Panc1 (cell line): ENCODE measurements around the gene TTC5. TPM values are rescaled to one million over a fixed set of nuclear protein-coding genes. Genes with fewer than 3 reads are reported as not detected.
"Not testable (repeated sequence)": the region's sequence is repeated elsewhere in the genome, so short reads cannot be mapped to it uniquely, and the experiment has no call there.

Source experiments
- ATAC-seq: fragments of 200-7000 bp; cut with Tn5 transposase; 2 replicates; pipeline ENCODE4 v1.9.1; 2020; ENCODE audit warnings: mild to moderate bottlenecking, moderate library complexity
- BruUV-seq: library from RNA; stranded (reverse); fragments of 400-500 nt; replicated peaks from 2 replicates; lab custom pipeline; 2021; lab: Mats Ljungman, UMichigan
- CTCF ChIA-PET: fragments of 300-600 bp; sonication (Branson Sonifier 250); formaldehyde crosslinking; loops from one replicate; lab custom pipeline; 2022; ENCODE audit warnings: antibody characterized with exemption; lab: Charles Lee
- POLR2A ChIA-PET: fragments of 300-600 bp; sonication (Branson Sonifier 250); formaldehyde crosslinking; loops from one replicate; lab custom pipeline; 2022; ENCODE audit warnings: antibody characterized with exemption; lab: Charles Lee
- DNase-seq: peaks from one replicate; pipeline ENCODE4 v3.0.0-alpha.2; 2010; ENCODE audit warnings: low read depth, low spot score
- H3K27ac ChIP-seq: 2 replicates; pipeline ENCODE4 v1.5.1; 2011; ENCODE audit warnings: mild to moderate bottlenecking, low read length, inconsistent platforms
- H3K27me3 ChIP-seq: fragments of 200-500 bp; sonication (Bioruptor generic); 2 replicates; pipeline ENCODE4 v1.6.0; 2014; ENCODE audit warnings: low read length, inconsistent platforms; ENCODE audit not compliant: control insufficient read depth, insufficient read depth
- H3K36me3 ChIP-seq: fragments of 200-500 bp; sonication (Bioruptor generic); 2 replicates; pipeline ENCODE4 v1.5.1; 2014; ENCODE audit warnings: inconsistent platforms, mild to moderate bottlenecking, low read length, moderate library complexity; ENCODE audit not compliant: control insufficient read depth, insufficient read depth
- H3K4me1 ChIP-seq: 2 replicates; pipeline ENCODE4 v1.5.1; 2011; ENCODE audit warnings: inconsistent platforms, mild to moderate bottlenecking, low read length, moderate library complexity; ENCODE audit not compliant: control insufficient read depth, insufficient read depth
- H3K4me3 ChIP-seq, 2 experiments: 2 replicates each; pipeline ENCODE4 v1.5.1; 2011 to 2012; ENCODE audit warnings: low read depth in 2 of 2, low read length in 2 of 2, mild to moderate bottlenecking in 2 of 2, inconsistent platforms in 1 of 2, moderate library complexity in 1 of 2
- H3K9me3 ChIP-seq: fragments of 200-500 bp; sonication (Bioruptor generic); 2 replicates; pipeline ENCODE4 v1.5.1; 2014; ENCODE audit warnings: low read depth, mild to moderate bottlenecking, inconsistent platforms, low read length, moderate library complexity; ENCODE audit not compliant: control insufficient read depth, insufficient read depth
- POLR2AphosphoS5 ChIP-seq: IDR thresholded peaks from 2 replicates; pipeline ENCODE4 v1.6.1; 2012; ENCODE audit warnings: mild to moderate bottlenecking, low read depth, low read length, moderate library complexity
- REST ChIP-seq, 2 experiments: IDR thresholded peaks; 2 replicates each; pipeline ENCODE4 v1.6.1; 2011 to 2012; ENCODE audit warnings: low read depth in 2 of 2, control low read depth in 1 of 2, low read length in 1 of 2, mild to moderate bottlenecking in 1 of 2, moderate library complexity in 1 of 2; ENCODE audit not compliant: insufficient read depth in 1 of 2
- SIN3A ChIP-seq: IDR thresholded peaks from 2 replicates; pipeline ENCODE4 v1.6.1; 2012; ENCODE audit warnings: low read depth, mild to moderate bottlenecking, low read length, moderate library complexity, borderline replicate concordance; ENCODE audit not compliant: insufficient read depth
- TCF7L2 ChIP-seq: IDR thresholded peaks from 2 replicates; pipeline ENCODE4 v1.6.1; 2011; ENCODE audit warnings: mild to moderate bottlenecking, low read depth, low read length, inconsistent platforms
- in situ Hi-C: cut with HindIII; loops from 2 replicates; pipeline ENCODE4 v1.10.0; 2016; ENCODE audit warnings: low sequenced_read_pairs, low pct_unique_long_range_greater_than_20kb
- intact Hi-C: fragments of 100-400 bp; cut with micrococcal nuclease; formaldehyde crosslinking; loops from one replicate; pipeline ENCODE4 v1.10.0; 2022; ENCODE audit not compliant: unreplicated experiment
- total RNA-seq: library from RNA; stranded (reverse); gene quantifications from one replicate; pipeline ENCODE4 v1.2.1, GENCODE V29; 2021; ENCODE audit not compliant: unreplicated experiment
- TF ChIP-seq, protein P1 (sequence below): fragments of 450-650 bp; IDR thresholded peaks from 2 replicates; pipeline ENCODE4 v1.5.1; 2017; ENCODE audit warnings: mild to moderate bottlenecking

TTC5 gene
- total RNA-seq, 1 experiment from 2014 or later: 10.0 TPM

DNA sequence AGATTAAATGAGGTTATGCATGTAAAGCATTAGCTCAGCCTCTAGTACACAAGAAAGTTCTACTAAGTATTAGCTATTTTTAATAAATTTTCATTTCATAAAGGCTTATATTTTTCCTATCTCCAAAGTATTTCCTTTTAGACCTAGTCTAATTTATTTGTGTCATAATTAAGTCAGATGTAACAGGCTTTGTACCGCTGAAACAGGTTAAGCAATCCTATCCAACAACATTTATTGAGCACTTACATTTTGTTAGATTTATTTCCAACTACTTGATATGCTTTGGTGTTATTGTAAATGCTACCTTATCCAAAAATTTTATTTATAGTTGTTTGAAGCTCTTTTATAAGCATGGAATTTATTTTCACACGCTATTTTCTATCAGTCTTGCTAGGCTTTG is 35.9 kb upstream of the TTC5 start:
- TF ChIP-seq POLR2AphosphoS5 (no peak), REST (IDR thresholded peaks at IDR 0.05; ENCODE audit: insufficient read depth in 1 of 2, low read depth in 2 of 2, low read length in 1 of 2) (no peak), TCF7L2 (no peak)
- TF ChIP-seq, protein P1, sequence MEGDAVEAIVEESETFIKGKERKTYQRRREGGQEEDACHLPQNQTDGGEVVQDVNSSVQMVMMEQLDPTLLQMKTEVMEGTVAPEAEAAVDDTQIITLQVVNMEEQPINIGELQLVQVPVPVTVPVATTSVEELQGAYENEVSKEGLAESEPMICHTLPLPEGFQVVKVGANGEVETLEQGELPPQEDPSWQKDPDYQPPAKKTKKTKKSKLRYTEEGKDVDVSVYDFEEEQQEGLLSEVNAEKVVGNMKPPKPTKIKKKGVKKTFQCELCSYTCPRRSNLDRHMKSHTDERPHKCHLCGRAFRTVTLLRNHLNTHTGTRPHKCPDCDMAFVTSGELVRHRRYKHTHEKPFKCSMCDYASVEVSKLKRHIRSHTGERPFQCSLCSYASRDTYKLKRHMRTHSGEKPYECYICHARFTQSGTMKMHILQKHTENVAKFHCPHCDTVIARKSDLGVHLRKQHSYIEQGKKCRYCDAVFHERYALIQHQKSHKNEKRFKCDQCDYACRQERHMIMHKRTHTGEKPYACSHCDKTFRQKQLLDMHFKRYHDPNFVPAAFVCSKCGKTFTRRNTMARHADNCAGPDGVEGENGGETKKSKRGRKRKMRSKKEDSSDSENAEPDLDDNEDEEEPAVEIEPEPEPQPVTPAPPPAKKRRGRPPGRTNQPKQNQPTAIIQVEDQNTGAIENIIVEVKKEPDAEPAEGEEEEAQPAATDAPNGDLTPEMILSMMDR: no peak
- H3K36me3 ChIP-seq: peaks cover 4% of the 10 kb centered on the region; the same call in 1 of the 2 replicates
- DNase-seq: no peak
- H3K27ac ChIP-seq: no peak overlapping the region
- peak overlapping the region in 1 of 2 experiments; percentile 62; a peak in 2 of 4 replicates for H3K4me3 ChIP-seq
- peaks cover 3% of the 10 kb centered on the region; the same call in 1 of the 2 replicates for H3K4me1 ChIP-seq
- no peak for ATAC-seq
- in situ Hi-C loops (no loop called here), intact Hi-C loops (no loop called here)
- H3K27me3 ChIP-seq: no peaks in the 10 kb centered on the region
- no TSS peak for BruUV-seq
- no peaks in the 10 kb centered on the region for H3K9me3 ChIP-seq
- ChIA-PET POLR2A (no interaction called here), CTCF (no interaction called here)

- H3K36me3 ChIP-seq, DNase-seq, BruUV-seq, in situ Hi-C loops, CTCF ChIA-PET, POLR2A ChIA-PET, intact Hi-C loops, H3K27ac ChIP-seq, ATAC-seq, H3K4me1 ChIP-seq, H3K9me3 ChIP-seq, H3K27me3 ChIP-seq, H3K4me3 ChIP-seq: not testable (repeated sequence)
These were observed 35.3 kb upstream of the TTC5 start for GRCh38 chr14:20341032-20341431.

DNA sequence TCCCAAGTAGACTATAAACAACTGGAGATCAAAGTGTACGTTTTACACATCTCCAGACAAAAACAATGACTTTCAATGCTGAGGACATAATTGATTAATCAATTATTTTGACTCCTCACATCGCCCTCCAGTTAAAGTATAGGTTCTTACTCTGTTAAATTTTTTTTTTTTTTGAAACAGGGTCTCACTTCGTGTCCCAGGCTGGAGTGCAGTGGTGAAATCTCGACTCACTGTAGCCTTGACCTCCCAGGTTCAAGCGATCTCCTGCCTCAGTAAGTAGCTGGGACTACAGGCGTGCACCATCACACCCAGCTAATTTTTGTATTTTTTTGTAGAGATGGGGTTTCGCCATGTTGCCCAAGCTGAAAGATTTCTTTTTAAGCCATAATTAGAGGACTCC is 28.3 kb upstream of the TTC5 start:
- in situ Hi-C loops (no loop called here), intact Hi-C loops (no loop called here)
- BruUV-seq: no TSS peak
- ATAC-seq (no peak), DNase-seq (no peak)
- Histone ChIP-seq H3K4me1 (peaks cover 6% of the 10 kb centered on the region), H3K27me3 (no peaks in the 10 kb centered on the region), H3K4me3 (no peak overlapping the region), H3K27ac (no peak overlapping the region), H3K9me3 (no peaks in the 10 kb centered on the region), H3K36me3 (peaks cover 6% of the 10 kb centered on the region; the same call in 1 of the 2 replicates)
- no peak for TF ChIP-seq TCF7L2
- no peak for TF ChIP-seq REST (IDR thresholded peaks at IDR 0.05; ENCODE audit: insufficient read depth in 1 of 2, low read depth in 2 of 2, low read length in 1 of 2)
- TF ChIP-seq POLR2AphosphoS5: no peak
- TF ChIP-seq, protein P1: no peak
- no peak for TF ChIP-seq SIN3A
- POLR2A ChIA-PET: interaction anchor here (2.3 kb wide), 1 partner anchor 9 kb away, joined by 17 read pairs; the partner anchor contains the start of gene PARP2
- CTCF ChIA-PET: no interaction called here
